HepG2 (cell line): ENCODE measurements around the gene NOS1AP. TPM values are rescaled to one million over a fixed set of nuclear protein-coding genes. Genes with fewer than 3 reads are reported as not detected.

Source experiments
- ATAC-seq: fragments of 200-7000 bp; cut with Tn5 transposase; 3 replicates; pipeline ENCODE4 v1.9.1; 2020; ENCODE audit warnings: mild to moderate bottlenecking, moderate library complexity
- BruUV-seq: library from RNA; stranded (reverse); fragments of 400-500 nt; replicated peaks from 2 replicates; lab custom pipeline; 2021; lab: Mats Ljungman, UMichigan
- CTCF ChIA-PET: fragments of 300-600 bp; formaldehyde crosslinking; extraction: SDS; loops from one replicate; lab custom pipeline; 2021; ENCODE audit warnings: low total read pairs, inconsistent platforms, low intra/inter-chr PET ratio; lab: Yijun Ruan, JAX
- POLR2A ChIA-PET: fragments of 350-600 bp; sonication (Branson Sonifier 250); formaldehyde crosslinking; loops from one replicate; lab custom pipeline; 2020; ENCODE audit warnings: antibody characterized with exemption, inconsistent platforms; lab: Yijun Ruan, JAX
- DNase-seq: peaks from one replicate; pipeline ENCODE4 v3.0.0-alpha.2; 2015; ENCODE audit warnings: low spot score
- FAIRE-seq: peaks from 3 replicates; lab custom pipeline; 2011; peaks lifted over from hg19 to GRCh38; lab: Jason Lieb, UNC
- H2AFZ ChIP-seq: one replicate; pipeline ENCODE4 v1.6.1; 2011; ENCODE audit warnings: low read length, inconsistent platforms
- H3K27ac ChIP-seq: fragments of 300-600 bp; 3 replicates; pipeline ENCODE4 v1.8.0; 2011; ENCODE audit warnings: mixed run types, mild to moderate bottlenecking, mixed read lengths, low read length, inconsistent platforms; ENCODE audit not compliant: insufficient read depth; ENCODE audit errors: extremely low read length
- H3K27me3 ChIP-seq, 2 experiments: fragments of 200-600 bp in 1 of 2; 2 replicates in 1 of 2; 3 replicates in 1 of 2; pipeline versions ENCODE4 v1.6.0 to v1.8.0; 2011; ENCODE audit warnings: low read length in 2 of 2, mild to moderate bottlenecking in 2 of 2, moderate library complexity in 2 of 2, inconsistent platforms in 1 of 2; ENCODE audit not compliant: insufficient read depth in 2 of 2, control insufficient read depth in 1 of 2
- H3K36me3 ChIP-seq, 2 experiments: fragments of 200-600 bp in 1 of 2; replicated peaks in 1 of 2; 2 replicates in 1 of 2; 3 replicates in 1 of 2; pipeline versions ENCODE4 v1.5.1 to v1.8.0; 2011; ENCODE audit warnings: low read length in 2 of 2, inconsistent platforms in 1 of 2; ENCODE audit not compliant: insufficient read depth in 2 of 2, control insufficient read depth in 1 of 2
- H3K4me1 ChIP-seq: 2 replicates; pipeline ENCODE4 v1.5.1; 2012; ENCODE audit warnings: low read length, inconsistent platforms; ENCODE audit not compliant: insufficient read depth
- H3K4me2 ChIP-seq: 2 replicates; pipeline ENCODE4 v1.6.0; 2011; ENCODE audit warnings: low read depth, low read length, inconsistent platforms
- H3K4me3 ChIP-seq, 3 experiments: fragments of 200-600 bp in 1 of 3; sonication (generic), shearing (Covaris generic) in 1 of 3; replicated peaks in 1 of 3; 2 replicates each; pipeline ENCODE4 v1.5.1; 2011 to 2016; ENCODE audit warnings: low read length in 3 of 3, inconsistent platforms in 2 of 3, low read depth in 2 of 3, mild to moderate bottlenecking in 2 of 3, control low read depth in 1 of 3, mixed read lengths in 1 of 3; ENCODE audit not compliant: insufficient read depth in 1 of 3
- H3K79me2 ChIP-seq: one replicate; pipeline ENCODE4 v1.6.1; 2011; ENCODE audit warnings: low read length, inconsistent platforms; ENCODE audit not compliant: insufficient read depth
- H3K9ac ChIP-seq: 2 replicates; pipeline ENCODE4 v1.6.0; 2011; ENCODE audit warnings: mild to moderate bottlenecking, low read depth, low read length, inconsistent platforms; ENCODE audit not compliant: insufficient read depth
- H3K9me3 ChIP-seq: 2 replicates; pipeline ENCODE4 v1.5.1; 2012; ENCODE audit warnings: mild to moderate bottlenecking, low read length
- H4K20me1 ChIP-seq: 2 replicates; pipeline ENCODE4 v1.6.0; 2011; ENCODE audit warnings: inconsistent platforms, mild to moderate bottlenecking, low read length, moderate library complexity; ENCODE audit not compliant: insufficient read depth
- ATF2 ChIP-seq: sonication (generic); formaldehyde crosslinking; IDR thresholded peaks from 2 replicates; pipeline ENCODE4 v1.4.0; 2020; ENCODE audit warnings: missing genetic modification reagents
- ATM ChIP-seq: fragments of 450-650 bp; IDR thresholded peaks from 2 replicates; pipeline ENCODE4 v1.7.1; 2017; ENCODE audit warnings: mild to moderate bottlenecking, borderline replicate concordance
- E2F5 ChIP-seq: sonication (generic); formaldehyde crosslinking; conservative IDR thresholded peaks from 2 replicates; pipeline ENCODE4 v1.4.0; 2020; ENCODE audit warnings: missing genetic modification reagents
- ERF ChIP-seq: IDR thresholded peaks from 2 replicates; pipeline ENCODE4 v1.6.1; 2018; ENCODE audit warnings: missing biosample characterization, missing genetic modification reagents
- HDAC2 ChIP-seq: sonication (generic); formaldehyde crosslinking; IDR thresholded peaks from 2 replicates; pipeline ENCODE4 v1.4.0; 2020; ENCODE audit warnings: missing genetic modification reagents
- JARID2 ChIP-seq: sonication (generic); formaldehyde crosslinking; IDR thresholded peaks from 2 replicates; pipeline ENCODE4 v1.8.1; 2023; ENCODE audit warnings: missing genetic modification reagents, inconsistent platforms; ENCODE audit not compliant: insufficient replicate concordance
- JUND ChIP-seq: sonication (generic); formaldehyde crosslinking; IDR thresholded peaks from 2 replicates; pipeline ENCODE4 v1.8.0; 2022; ENCODE audit warnings: mild to moderate bottlenecking, missing genetic modification reagents
- NFE2L1 ChIP-seq: sonication (generic); formaldehyde crosslinking; IDR thresholded peaks from 2 replicates; pipeline ENCODE4 v1.4.0; 2020; ENCODE audit warnings: missing genetic modification reagents, mild to moderate bottlenecking, borderline replicate concordance
- NR0B2 ChIP-seq: sonication (generic); formaldehyde crosslinking; IDR thresholded peaks from 2 replicates; pipeline ENCODE4 v1.4.0; 2020; ENCODE audit warnings: mild to moderate bottlenecking, missing genetic modification reagents
- REL ChIP-seq: sonication (generic); formaldehyde crosslinking; conservative IDR thresholded peaks from 2 replicates; pipeline ENCODE4 v1.8.0; 2022; ENCODE audit warnings: mild to moderate bottlenecking, missing genetic modification reagents, moderate library complexity
- SIX1 ChIP-seq: sonication (generic); formaldehyde crosslinking; IDR thresholded peaks from 2 replicates; pipeline ENCODE4 v1.4.0; 2020; ENCODE audit warnings: missing genetic modification reagents, borderline replicate concordance
- SPEN ChIP-seq: sonication (generic); formaldehyde crosslinking; IDR thresholded peaks from 2 replicates; pipeline ENCODE4 v1.5.1; 2020; ENCODE audit warnings: low read depth, mild to moderate bottlenecking, missing genetic modification reagents
- SRY ChIP-seq: sonication (generic); formaldehyde crosslinking; IDR thresholded peaks from 2 replicates; pipeline ENCODE4 v1.8.0; 2022; ENCODE audit warnings: mild to moderate bottlenecking, missing genetic modification reagents
- ZFX ChIP-seq: sonication (generic); formaldehyde crosslinking; IDR thresholded peaks from 2 replicates; pipeline ENCODE4 v1.4.0; 2020; ENCODE audit warnings: mild to moderate bottlenecking, low read depth, missing genetic modification reagents, moderate library complexity
- ZKSCAN8 ChIP-seq: IDR thresholded peaks from 2 replicates; pipeline ENCODE4 v1.6.1; 2016; ENCODE audit warnings: borderline replicate concordance, missing genetic modification reagents, missing compliant biosample characterization
- ZNF225 ChIP-seq: sonication (generic); formaldehyde crosslinking; IDR thresholded peaks from 2 replicates; pipeline ENCODE4 v1.4.0; 2020; ENCODE audit warnings: mild to moderate bottlenecking, missing genetic modification reagents
- ZNF251 ChIP-seq: sonication (generic); formaldehyde crosslinking; IDR thresholded peaks from 2 replicates; pipeline ENCODE4 v1.9.0; 2021; ENCODE audit warnings: mild to moderate bottlenecking, missing genetic modification reagents
- ZNF331 ChIP-seq: sonication (generic); formaldehyde crosslinking; IDR thresholded peaks from 2 replicates; pipeline ENCODE4 v1.4.0; 2020; ENCODE audit warnings: missing genetic modification reagents
- ZNF333 ChIP-seq: sonication (generic); formaldehyde crosslinking; IDR thresholded peaks from 2 replicates; pipeline ENCODE4 v1.4.0; 2020; ENCODE audit warnings: mild to moderate bottlenecking, missing genetic modification reagents, borderline replicate concordance
- ZNF468 ChIP-seq: sonication (generic); formaldehyde crosslinking; IDR thresholded peaks from 2 replicates; pipeline ENCODE4 v1.8.0; 2022; ENCODE audit warnings: mild to moderate bottlenecking, moderate library complexity, missing genetic modification reagents
- WGBS: methylation state at CpG from one replicate; pipeline ENCODE4 v1.1.6; 2017; ENCODE audit warnings: low lambda C conversion rate; 5-methylcytosine and 5-hydroxymethylcytosine counted together
- in situ Hi-C: cut with HindIII; loops from 2 replicates; pipeline ENCODE4 v1.10.0; 2017; ENCODE audit warnings: low pct_unique_long_range_greater_than_20kb; ENCODE audit not compliant: extremely low pct_ligation_motif_present
- intact Hi-C: fragments of 100-400 bp; cut with micrococcal nuclease; formaldehyde crosslinking; loops from one replicate; pipeline ENCODE4 v1.10.0; 2022; ENCODE audit not compliant: unreplicated experiment
- polyA plus RNA-seq, 8 experiments: library from polyadenylated mRNA; depleted of rRNA in 3 of 8; stranded (reverse) in 7 of 8; unstranded in 1 of 8; fragments of >200 nt; fragmentation: Illumina TruSeq in 4 of 8; extraction: Trizol in 4 of 8; gene quantifications; 2 replicates each; pipeline versions ENCODE4 v1.2.1 to v1.2.3, GENCODE V29; 2011 to 2016; ENCODE audit warnings: low read depth in 4 of 8, missing spikeins in 1 of 8, mixed read lengths in 1 of 8; ENCODE audit not compliant: insufficient read depth in 1 of 8
- total RNA-seq, 5 experiments: library from RNA; depleted of rRNA; stranded (reverse); fragments of >200 nt; fragmentation: Illumina TruSeq; extraction: Trizol; gene quantifications; 2 replicates each; pipeline ENCODE4 v1.2.3, GENCODE V29; 2016; ENCODE audit warnings: low read depth in 1 of 5

The NOS1AP gene
- total and polyA plus RNA-seq, 2 of the 13 experiments (the other 11 are each of a cell fraction or from before 2014, with no cell fraction given) = 2.0 to 3.3 TPM

GRCh38 chr1:162187687-162188276 lies 118.3 kb downstream of the NOS1AP start (continued):
- TF ChIP-seq ATF2 (CRISPR knock-in tag) = no peak
- no peak for TF ChIP-seq ZNF225
- TF ChIP-seq ATM = no peak
- no peak for TF ChIP-seq ZNF251 (CRISPR knock-in tag)
- no peak for TF ChIP-seq NFE2L1 (CRISPR knock-in tag)
- TF ChIP-seq ZNF468 (CRISPR knock-in tag) = no peak
- TF ChIP-seq, all 625 proteins: peak for 0

- Histone ChIP-seq H3K27me3 (no peaks in the 10 kb centered on the region), H3K27ac (no peak overlapping the region), H3K9me3 (no peaks in the 10 kb centered on the region), H3K4me3 (no peak overlapping the region), H3K4me2 (no peak overlapping the region), H3K4me1 (peaks cover 34% of the 10 kb centered on the region), H3K36me3 (peaks cover 0 to 2% of the 10 kb centered on the region in 2 experiments; a peak in 1 of 5 replicates), H3K9ac (no peak overlapping the region), H2AFZ (no peak overlapping the region), H4K20me1 (no peaks in the 10 kb centered on the region), H3K79me2 (peaks cover 17% of the 10 kb centered on the region)
- DNase-seq (no peak), ATAC-seq (no peak), FAIRE-seq (no peak)
- ChIA-PET POLR2A (no interaction called here), CTCF (no interaction called here)
- intact Hi-C loops = no loop called here
- no TSS peak for BruUV-seq
- in situ Hi-C loops = no loop called here
- TF ChIP-seq SRY (CRISPR knock-in tag) (no peak), ZKSCAN8 (no peak), REL (CRISPR knock-in tag) (no peak), HDAC2 (CRISPR knock-in tag) (no peak), JARID2 (CRISPR knock-in tag) (no peak), ZNF331 (no peak), JUND (no peak), NR0B2 (CRISPR knock-in tag) (no peak), ERF (CRISPR knock-in tag) (no peak), E2F5 (no peak), ZNF333 (CRISPR knock-in tag) (no peak), SIX1 (CRISPR knock-in tag) (no peak), SPEN (CRISPR knock-in tag) (no peak), ZFX (CRISPR knock-in tag) (no peak)
- 98% methylated on average over 1 of the region's 1 CpG for WGBS
Observed at GRCh38 chr1:162189345-162189744, 119.9 kb downstream of the NOS1AP start.
